Measurements from ENCODE around the gene ZPLD1. TPM values are rescaled to one million over a fixed set of nuclear protein-coding genes. Genes with fewer than 3 reads are reported as not detected.

Gene ZPLD1
- total RNA-seq, 3 donors from 2014 or later: 0.33 to 0.59 TPM; not detected in 1

DNA sequence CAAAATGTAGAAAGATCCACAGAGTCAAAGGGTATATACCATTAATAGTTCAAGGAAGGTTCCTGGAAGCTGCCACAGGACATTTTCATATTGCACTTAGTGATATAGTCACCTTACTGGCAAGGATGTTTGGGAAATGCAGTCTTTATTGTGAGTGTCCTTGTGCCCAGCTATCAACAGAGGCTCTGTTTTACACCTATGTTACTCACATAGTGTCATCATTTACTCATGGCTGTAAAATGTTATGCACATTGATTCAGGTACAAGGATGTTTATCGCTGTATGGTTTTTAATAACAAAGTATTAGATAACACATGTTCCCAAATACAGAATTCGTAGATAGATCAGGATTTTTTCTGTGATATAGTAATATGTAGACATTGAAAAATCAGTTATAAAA, 50.9 kb downstream of the ZPLD1 start:
- Histone ChIP-seq H3K9me3 (no peaks in the 10 kb centered on the region), H3K27ac (no peak overlapping the region), H3K27me3 (no peaks in the 10 kb centered on the region), H3K4me1 (no peaks in the 10 kb centered on the region), H3K36me3 (no peaks in the 10 kb centered on the region), H3K4me3 (no peak overlapping the region)
- no peak for TF ChIP-seq POLR2AphosphoS5 (IDR thresholded peaks at IDR 0.05)
- TF ChIP-seq POLR2A (IDR thresholded peaks at IDR 0.05): no peak
- TF ChIP-seq, protein P1, sequence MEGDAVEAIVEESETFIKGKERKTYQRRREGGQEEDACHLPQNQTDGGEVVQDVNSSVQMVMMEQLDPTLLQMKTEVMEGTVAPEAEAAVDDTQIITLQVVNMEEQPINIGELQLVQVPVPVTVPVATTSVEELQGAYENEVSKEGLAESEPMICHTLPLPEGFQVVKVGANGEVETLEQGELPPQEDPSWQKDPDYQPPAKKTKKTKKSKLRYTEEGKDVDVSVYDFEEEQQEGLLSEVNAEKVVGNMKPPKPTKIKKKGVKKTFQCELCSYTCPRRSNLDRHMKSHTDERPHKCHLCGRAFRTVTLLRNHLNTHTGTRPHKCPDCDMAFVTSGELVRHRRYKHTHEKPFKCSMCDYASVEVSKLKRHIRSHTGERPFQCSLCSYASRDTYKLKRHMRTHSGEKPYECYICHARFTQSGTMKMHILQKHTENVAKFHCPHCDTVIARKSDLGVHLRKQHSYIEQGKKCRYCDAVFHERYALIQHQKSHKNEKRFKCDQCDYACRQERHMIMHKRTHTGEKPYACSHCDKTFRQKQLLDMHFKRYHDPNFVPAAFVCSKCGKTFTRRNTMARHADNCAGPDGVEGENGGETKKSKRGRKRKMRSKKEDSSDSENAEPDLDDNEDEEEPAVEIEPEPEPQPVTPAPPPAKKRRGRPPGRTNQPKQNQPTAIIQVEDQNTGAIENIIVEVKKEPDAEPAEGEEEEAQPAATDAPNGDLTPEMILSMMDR (IDR thresholded peaks at IDR 0.05): no peak
- DNase-seq (ENCODE audit: low spot score in 2 of 2): no peak
- intact Hi-C loops (cut with DNase I; ENCODE audit: low total_unique reads): no loop called here

DNA sequence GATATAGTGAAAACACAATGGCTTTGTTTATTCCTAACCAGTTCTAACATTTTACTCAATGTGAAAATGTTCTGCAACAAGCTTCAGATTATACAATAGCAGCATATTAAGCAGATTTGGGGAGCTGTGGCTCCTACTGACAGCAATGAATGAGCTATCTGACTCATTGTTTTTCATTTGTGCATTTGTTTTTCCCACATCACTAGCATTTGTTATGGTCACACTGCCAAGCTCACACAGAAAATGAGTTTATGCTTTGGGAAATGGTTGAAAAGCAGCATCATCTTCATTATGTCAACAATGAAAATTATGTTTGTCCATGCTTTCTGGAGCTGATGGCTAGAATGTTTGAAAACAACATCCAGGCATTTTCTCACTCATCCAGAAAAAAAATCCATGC, 53.5 kb downstream of the ZPLD1 start:
- intact Hi-C loops (cut with DNase I; ENCODE audit: low total_unique reads): no loop called here
- H3K27ac ChIP-seq: no peak overlapping the region
- H3K4me1 ChIP-seq: no peaks in the 10 kb centered on the region
- H3K9me3 ChIP-seq: no peaks in the 10 kb centered on the region
- no peak for DNase-seq (ENCODE audit: low spot score in 2 of 2)
- H3K4me3 ChIP-seq: no peak overlapping the region
- no peaks in the 10 kb centered on the region for H3K27me3 ChIP-seq
- H3K36me3 ChIP-seq: no peaks in the 10 kb centered on the region
- TF ChIP-seq POLR2AphosphoS5 (IDR thresholded peaks at IDR 0.05): no peak
- TF ChIP-seq POLR2A (IDR thresholded peaks at IDR 0.05): no peak
- TF ChIP-seq, protein P1 (IDR thresholded peaks at IDR 0.05): no peak

DNA sequence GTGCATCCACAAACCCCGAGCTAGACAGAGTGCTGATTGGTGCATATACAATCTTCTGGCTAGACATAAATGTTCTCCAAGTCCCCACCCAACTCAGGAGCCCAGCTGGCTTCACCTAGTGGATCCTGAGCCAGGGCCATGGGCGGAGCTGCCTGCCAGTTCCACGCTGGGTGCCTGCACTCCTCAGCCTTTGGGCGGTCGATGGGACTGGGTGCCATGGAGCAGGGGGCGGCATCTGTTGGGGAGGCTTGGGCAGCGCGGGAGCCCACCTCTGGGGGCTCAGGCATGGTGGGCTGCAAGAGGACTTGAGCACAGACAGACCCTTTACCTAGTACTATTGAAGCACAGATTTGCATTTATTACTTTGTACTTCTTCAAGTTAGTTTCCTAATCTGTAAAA, 57.5 kb downstream of the ZPLD1 start:
- intact Hi-C loops (cut with DNase I; ENCODE audit: low total_unique reads): no loop called here
- no peak overlapping the region for H3K27ac ChIP-seq
- no peaks in the 10 kb centered on the region for H3K27me3 ChIP-seq
- no peaks in the 10 kb centered on the region for H3K9me3 ChIP-seq
- no peaks in the 10 kb centered on the region for H3K36me3 ChIP-seq
- no peak for DNase-seq (ENCODE audit: low spot score in 2 of 2)
- TF ChIP-seq, protein P1 (IDR thresholded peaks at IDR 0.05): no peak
- TF ChIP-seq POLR2A (IDR thresholded peaks at IDR 0.05) (no peak), POLR2AphosphoS5 (IDR thresholded peaks at IDR 0.05) (no peak)
- H3K4me1 ChIP-seq: no peaks in the 10 kb centered on the region
- no peak overlapping the region for H3K4me3 ChIP-seq

DNA sequence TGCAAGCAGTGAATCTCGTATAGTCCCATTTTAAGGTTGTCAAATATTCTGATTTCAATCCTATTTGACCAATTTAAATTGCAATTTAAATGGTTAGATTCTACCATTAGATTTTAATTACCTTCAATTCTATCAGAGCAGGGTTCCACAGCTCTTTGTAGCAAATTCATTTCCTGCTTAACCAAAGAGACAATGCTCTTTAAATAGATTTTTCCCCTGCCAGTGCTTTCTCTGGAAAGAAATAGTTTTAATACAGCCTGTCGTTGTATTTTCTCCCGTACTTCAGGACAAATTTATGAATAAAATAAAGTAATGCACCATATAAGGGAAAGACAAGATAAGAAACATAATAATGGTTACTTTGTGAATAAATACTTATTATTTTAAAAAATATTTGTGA, 62.8 kb downstream of the ZPLD1 start:
- H3K4me1 ChIP-seq: no peaks in the 10 kb centered on the region
- H3K36me3 ChIP-seq: no peaks in the 10 kb centered on the region
- no peaks in the 10 kb centered on the region for H3K27me3 ChIP-seq
- intact Hi-C loops (cut with DNase I; ENCODE audit: low total_unique reads): no loop called here
- H3K9me3 ChIP-seq: no peaks in the 10 kb centered on the region
- H3K4me3 ChIP-seq: no peak overlapping the region
- TF ChIP-seq POLR2AphosphoS5 (IDR thresholded peaks at IDR 0.05) (no peak), POLR2A (IDR thresholded peaks at IDR 0.05) (no peak)
- TF ChIP-seq, protein P1 (IDR thresholded peaks at IDR 0.05): no peak
- DNase-seq (ENCODE audit: low spot score in 2 of 2): no peak
- no peak overlapping the region for H3K27ac ChIP-seq

DNA sequence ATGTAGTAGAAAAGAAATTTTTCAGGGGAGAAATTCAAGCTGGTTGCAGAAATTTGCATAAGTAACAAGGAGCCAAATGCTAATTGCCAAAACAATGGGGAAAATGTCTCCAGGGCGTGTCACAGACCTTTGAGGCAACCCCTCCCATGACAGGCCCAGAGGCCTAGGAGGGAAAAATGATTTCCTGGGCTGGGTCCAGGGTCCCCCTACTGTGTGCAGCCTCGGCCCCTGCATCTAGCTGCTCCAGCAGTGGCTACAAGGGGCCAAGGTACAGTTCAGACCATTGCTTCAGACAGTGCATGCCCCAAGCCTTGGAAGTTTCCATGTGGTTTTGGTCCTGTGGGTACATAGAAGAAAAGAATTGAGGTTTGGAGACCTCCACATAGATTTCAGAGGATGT, 70.7 kb downstream of the ZPLD1 start:
- H3K4me1 ChIP-seq: no peaks in the 10 kb centered on the region
- H3K27ac ChIP-seq: no peak overlapping the region
- H3K9me3 ChIP-seq: peaks cover 0 to 6% of the 10 kb centered on the region in 2 donors
- intact Hi-C loops (cut with DNase I; ENCODE audit: low total_unique reads): no loop called here
- DNase-seq (ENCODE audit: low spot score in 2 of 2): no peak
- no peak overlapping the region for H3K4me3 ChIP-seq
- TF ChIP-seq POLR2AphosphoS5 (IDR thresholded peaks at IDR 0.05) (no peak), POLR2A (IDR thresholded peaks at IDR 0.05) (no peak)
- TF ChIP-seq, protein P1 (IDR thresholded peaks at IDR 0.05): no peak
- no peaks in the 10 kb centered on the region for H3K36me3 ChIP-seq
- no peaks in the 10 kb centered on the region for H3K27me3 ChIP-seq
